Stimulated activated CD8-positive, alpha-beta memory T cell treated with anti-CD3 and anti-CD28 coated beads, Interleukin-12 subunit alpha, Interleukin-12 subunit beta, amount 100 ng/mL, for 1 hour (primary cell): Measurements from ENCODE around the gene TNPO3.
"Not testable (repeated sequence)": the region's sequence is repeated elsewhere in the genome, so short reads cannot be mapped to it uniquely, and the experiment has no call there.

ENCODE experiments used
- DNase-seq: peaks from one replicate; pipeline ENCODE4 v3.0.0-alpha.2; 2020; ENCODE audit warnings: low read depth

Gene TNPO3

DNA sequence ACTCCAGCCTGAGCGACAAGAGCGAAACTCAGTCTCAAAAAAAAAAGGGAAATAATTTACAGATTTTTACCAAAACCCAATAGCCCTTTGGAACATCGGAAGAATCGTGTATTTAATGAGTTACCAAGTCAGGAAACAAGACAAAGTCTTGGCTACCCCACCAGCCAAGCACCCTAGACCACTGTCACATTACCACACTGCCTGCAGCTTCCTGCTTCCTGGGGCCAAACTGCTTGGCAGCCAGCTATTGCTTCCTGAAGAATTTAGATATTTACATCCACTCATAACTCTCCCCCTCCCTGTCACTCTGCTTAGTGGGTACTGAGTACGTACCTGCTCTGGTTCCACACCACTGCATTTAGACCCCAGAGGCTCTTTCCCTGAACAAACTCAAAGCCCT, 14.1 kb upstream of the TNPO3 start:
- DNase-seq, result no peak

GRCh38 chr7:129067943-129068548, 13.1 kb upstream of the TNPO3 start:
- DNase-seq, result no peak

DNA sequence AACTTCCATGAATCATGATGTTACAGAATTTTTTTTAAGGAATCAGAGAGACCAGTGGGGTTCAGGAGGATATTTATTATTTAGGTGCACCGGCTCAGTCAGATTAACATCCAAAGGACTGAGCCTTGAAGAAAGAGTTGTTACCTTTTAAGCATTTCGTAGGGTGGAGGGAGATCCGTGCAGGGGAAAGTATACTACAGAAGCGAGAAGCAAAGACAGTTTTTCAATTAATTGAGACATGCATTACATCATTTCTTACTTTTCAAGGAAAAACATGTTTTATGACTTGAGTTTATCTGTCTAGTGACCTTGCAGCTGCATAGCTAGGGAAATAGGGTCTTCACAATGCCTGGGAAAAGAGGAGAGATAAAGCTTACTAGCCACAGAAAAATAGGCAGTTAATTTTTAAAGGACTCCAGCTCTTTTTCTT, 12.2 kb upstream of the TNPO3 start:
- not testable (repeated sequence) for DNase-seq

- no peak for DNase-seq
Measured at GRCh38 chr7:129066290-129067131, 11.6 kb upstream of the TNPO3 start.

DNA sequence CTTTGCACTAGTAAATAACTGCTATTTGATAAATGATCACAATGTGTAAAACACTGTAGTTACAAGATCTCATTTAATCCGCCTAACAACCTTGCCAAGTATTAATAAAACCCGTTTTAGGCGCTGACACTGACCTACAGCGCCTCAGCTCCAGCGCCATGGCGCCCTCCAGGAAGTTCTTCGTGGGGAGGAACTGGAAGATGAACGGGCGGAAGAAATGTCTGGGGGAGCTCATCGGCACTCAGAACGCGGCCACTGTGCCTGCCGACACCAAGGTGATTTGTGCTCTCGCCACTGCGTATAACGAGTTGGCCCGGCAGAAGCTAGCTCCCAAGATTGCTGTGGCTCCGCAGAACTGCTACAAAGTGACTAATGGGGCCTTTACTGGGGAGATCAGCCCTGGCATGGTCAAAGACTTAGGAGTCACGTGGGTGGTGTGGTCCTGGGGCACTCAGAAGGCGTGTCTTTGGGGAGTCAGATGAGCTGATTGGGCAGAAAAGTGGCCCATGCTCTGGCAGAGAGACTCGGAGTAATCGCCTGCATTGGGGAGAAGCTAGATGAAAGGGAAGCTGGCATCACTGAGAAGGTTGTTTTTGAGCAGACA, 1.1 kb upstream of the TNPO3 start:
- DNase-seq, result no peak

- DNase-seq, result no peak
Measured at GRCh38 chr7:129055294-129055816, 444 bp upstream of the TNPO3 start.

GRCh38 chr7:129053938-129054437, 923 bp downstream of the TNPO3 start:
- DNase-seq, result no peak

DNA sequence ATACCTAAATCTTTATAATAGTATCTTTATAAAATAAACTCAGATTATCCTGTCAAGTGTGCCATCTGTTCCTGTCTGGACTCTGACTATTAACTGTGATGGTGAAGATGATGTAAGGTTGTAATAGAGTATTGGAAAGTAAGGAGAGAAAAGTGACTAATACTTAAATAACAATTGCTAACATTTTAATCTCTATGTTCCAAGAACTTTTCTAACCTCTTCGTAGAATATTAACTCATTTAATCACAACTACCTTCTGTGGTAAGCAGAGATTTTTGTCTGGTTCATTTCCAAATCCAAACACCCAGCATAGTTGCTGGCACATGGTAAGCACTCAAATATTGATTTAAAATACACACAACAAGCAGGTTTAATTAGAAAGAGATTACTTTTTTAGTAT, 2.5 kb downstream of the TNPO3 start:
- no peak for DNase-seq

DNA sequence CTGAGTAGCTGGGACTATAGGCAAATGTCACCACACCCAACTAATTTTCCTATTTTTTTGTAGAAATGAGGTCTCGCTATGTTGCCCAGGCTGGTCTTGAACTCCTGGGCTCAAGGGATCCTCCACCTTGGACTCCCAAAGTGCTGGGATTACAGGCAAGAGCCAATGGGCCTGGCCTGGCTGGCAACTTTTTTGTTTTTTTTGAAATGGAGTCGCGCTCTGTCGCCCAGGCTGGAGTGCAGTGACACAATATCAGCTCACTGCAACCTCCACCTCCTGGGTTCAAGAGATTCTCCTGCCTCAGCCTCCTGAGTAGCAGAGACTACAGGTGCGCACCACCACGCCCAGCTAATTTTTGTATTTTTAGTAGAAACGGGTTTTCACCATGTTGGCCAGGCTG, 3.5 kb downstream of the TNPO3 start:
- DNase-seq, result not testable (repeated sequence)

- no peak for DNase-seq
Measured at GRCh38 chr7:129047761-129048160, 7.2 kb downstream of the TNPO3 start.

GRCh38 chr7:129045682-129046081, 9.2 kb downstream of the TNPO3 start:
- DNase-seq, result no peak

DNA sequence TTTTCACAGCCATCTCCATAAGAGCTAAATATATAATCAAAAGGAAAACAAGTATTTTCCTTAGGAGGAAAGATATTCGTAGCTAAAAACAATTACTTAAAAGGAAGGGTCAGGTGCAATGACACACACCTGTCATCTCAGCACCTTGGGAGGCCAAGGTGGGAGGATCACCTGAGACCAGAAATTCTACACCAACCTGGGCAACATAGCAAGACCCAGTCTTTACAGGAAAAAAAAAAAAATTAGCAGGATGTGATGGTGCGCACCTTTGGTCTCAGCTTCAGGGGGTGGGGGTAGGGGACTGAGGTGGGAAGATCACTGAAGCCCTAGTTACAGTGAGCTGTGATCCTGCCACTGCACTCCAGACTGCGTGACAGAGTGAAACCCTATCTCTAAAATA, 11.9 kb downstream of the TNPO3 start:
- DNase-seq, result no peak

DNA sequence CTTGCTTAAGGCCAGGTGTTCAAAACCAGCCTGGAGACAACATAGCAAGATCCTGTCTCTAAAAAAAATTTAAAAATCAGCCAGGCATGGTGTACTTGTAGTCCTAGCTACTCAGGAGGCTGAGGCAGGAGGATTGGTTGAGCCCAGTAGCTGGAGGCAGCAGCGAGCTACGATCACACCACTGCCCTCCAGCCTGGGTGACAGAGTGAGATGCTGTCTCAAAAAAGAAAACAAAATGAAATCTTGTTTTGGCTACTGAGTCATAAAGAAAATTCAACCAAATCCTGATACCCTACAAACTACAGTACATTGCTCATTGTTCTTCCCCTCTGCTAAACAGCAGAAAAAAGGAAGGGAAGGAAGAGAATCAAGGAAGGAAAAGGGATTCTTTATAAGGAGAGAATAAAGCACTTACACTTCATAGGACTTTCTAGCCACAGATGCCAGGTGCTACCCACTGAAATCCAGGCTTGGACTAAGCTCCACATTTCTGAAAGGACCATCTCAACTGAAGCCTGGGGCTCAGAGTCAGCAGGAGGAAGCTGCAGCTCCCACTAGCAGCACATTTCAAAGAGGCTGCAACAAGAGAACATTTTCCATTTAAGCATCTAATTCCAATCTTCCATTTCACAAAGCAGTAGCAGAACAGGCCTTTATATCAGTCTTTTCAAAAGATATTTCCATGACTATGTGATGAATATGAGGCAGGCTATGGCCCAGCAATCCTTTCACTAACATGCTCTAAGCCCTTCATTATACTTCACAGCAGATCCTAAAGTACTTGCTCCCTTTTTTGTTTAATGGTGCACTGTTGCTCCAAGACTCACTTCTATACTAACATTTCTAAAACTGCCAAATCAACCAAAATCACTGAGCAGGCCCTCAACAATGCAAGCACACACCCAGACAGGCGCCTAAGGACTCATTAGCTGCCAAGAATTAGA, 13.5 kb downstream of the TNPO3 start:
- DNase-seq, result no peak

DNA sequence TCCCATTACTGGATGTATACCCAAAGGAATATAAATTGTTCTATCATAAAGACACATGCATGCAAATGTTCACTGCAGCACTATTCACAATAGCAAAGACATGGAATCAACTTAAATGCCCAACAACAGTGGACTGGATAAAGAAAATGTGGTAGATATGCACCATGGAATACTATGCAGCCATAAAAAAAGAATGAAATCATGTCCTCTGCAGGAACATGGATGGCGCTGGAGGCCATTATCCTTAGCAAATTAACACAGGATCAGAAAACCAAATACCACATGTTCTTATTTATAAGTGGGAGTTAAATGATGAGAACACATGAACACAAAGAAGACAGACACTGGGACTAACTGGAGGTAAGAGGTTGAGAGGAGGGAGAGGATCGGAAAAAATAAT, 16.4 kb downstream of the TNPO3 start:
- DNase-seq, result not testable (repeated sequence)

- DNase-seq, result no peak
Measured at GRCh38 chr7:129037585-129037984, 17.3 kb downstream of the TNPO3 start.

DNA sequence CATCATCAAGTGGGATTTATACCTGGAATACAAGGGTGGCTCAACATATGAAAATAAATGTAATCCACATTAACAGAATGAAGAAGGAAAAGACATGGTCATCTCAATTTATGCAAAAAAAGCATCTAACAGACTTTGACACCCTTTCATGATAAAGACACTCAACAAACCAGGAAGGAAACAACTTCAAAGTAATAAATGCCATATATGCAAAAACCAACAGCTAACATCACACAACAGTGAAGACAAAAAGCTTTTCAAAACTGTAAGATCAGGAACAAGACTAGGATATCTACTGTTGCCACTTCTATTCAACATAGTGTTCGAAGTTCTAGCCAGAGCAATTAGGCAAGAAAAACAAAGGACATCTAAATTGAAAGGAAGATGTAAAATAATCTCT, 22.9 kb downstream of the TNPO3 start:
- DNase-seq, result no peak

GRCh38 chr7:129030440-129030839, 24.5 kb downstream of the TNPO3 start:
- no peak for DNase-seq

GRCh38 chr7:129024125-129024524, 30.8 kb downstream of the TNPO3 start:
- no peak for DNase-seq

DNA sequence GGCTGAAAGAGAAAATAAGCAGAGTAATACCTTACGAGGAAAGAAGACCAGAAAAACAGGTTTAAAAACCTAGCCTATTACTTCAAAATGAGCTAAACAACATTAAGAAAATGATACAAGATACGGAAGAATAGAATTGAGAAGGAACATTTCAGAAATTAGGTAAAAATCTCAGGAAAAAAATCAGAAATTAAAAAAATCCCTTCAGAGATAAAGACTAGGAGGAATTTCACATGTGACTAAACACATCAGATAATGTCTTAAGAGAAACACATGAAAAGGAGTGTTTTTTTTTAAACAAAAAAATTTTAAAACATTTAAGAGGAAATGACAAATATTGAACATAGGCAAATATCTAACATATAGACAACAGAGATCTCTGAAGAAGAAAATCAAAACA, 33.3 kb downstream of the TNPO3 start:
- no peak for DNase-seq

- DNase-seq, result no peak
Measured at GRCh38 chr7:129017933-129018538, 36.9 kb downstream of the TNPO3 start.

DNA sequence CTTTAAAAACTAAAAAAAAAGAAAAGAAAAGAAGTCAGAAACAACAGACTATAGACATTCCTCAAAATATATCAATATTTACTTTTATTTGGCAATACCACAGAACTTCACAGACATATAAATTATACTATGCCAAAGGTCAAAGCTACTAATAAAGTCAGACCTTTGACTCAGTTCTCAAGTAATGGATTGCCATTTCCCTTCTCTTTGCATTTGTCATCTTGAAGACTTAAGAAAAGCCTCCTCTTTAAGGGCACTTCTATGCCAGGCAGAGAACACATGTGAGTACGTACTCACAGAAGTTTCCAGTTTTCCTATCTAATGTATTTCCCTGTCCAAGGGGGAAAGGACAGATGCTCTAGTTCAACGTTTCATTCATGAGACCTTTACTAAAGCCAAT, 37.6 kb downstream of the TNPO3 start:
- DNase-seq, result no peak
